ENCODE results near the gene LHX1.

Gene LHX1

GRCh38 chr17:36939802-36940312, 2.6 kb downstream of the LHX1 start:
- TF ChIP-seq CTCF (conservative IDR thresholded peaks at IDR 0.05; ENCODE audit: low read length) = no peak
- DNase-seq (ENCODE audit: low read depth) = no peak
- no peak overlapping the region for H3K4me3 ChIP-seq (ENCODE audit: low read length)

GRCh38 chr17:36940313-36941264, 3.3 kb downstream of the LHX1 start:
- DNase-seq (ENCODE audit: low read depth) = no peak
- no peak overlapping the region for H3K4me3 ChIP-seq (ENCODE audit: low read length)
- no peak for TF ChIP-seq CTCF (conservative IDR thresholded peaks at IDR 0.05; ENCODE audit: low read length)

- H3K4me3 ChIP-seq (ENCODE audit: low read length) = no peak overlapping the region
- no peak for TF ChIP-seq CTCF (conservative IDR thresholded peaks at IDR 0.05; ENCODE audit: low read length)
- no peak for DNase-seq (ENCODE audit: low read depth)
These were observed 4.2 kb downstream of the LHX1 start for GRCh38 chr17:36941265-36942010.

GRCh38 chr17:36942019-36942599, 4.8 kb downstream of the LHX1 start:
- no peak for DNase-seq (ENCODE audit: low read depth)
- TF ChIP-seq CTCF (conservative IDR thresholded peaks at IDR 0.05; ENCODE audit: low read length) = no peak
- no peak overlapping the region for H3K4me3 ChIP-seq (ENCODE audit: low read length)

- H3K4me3 ChIP-seq (ENCODE audit: low read length) = no peak overlapping the region
- DNase-seq (ENCODE audit: low read depth) = no peak
- no peak for TF ChIP-seq CTCF (conservative IDR thresholded peaks at IDR 0.05; ENCODE audit: low read length)
These were observed 5.4 kb downstream of the LHX1 start for GRCh38 chr17:36942631-36943125.

GRCh38 chr17:36943250-36944191, 6.2 kb downstream of the LHX1 start:
- TF ChIP-seq CTCF (conservative IDR thresholded peaks at IDR 0.05; ENCODE audit: low read length) = no peak
- no peak for DNase-seq (ENCODE audit: low read depth)
- no peak overlapping the region for H3K4me3 ChIP-seq (ENCODE audit: low read length)
